SK-N-SH (cell line): ENCODE results near the gene CLSTN2. TPM values are rescaled to one million over a fixed set of nuclear protein-coding genes. Genes with fewer than 3 reads are reported as not detected.

Experiments used
- CTCF ChIA-PET: fragments of 300-600, 350-600 bp; formaldehyde crosslinking; extraction: SDS; loops from one replicate; lab custom pipeline; 2021; lab: Yijun Ruan, JAX
- POLR2A ChIA-PET: fragments of 350-600 bp; sonication (Branson Sonifier 250); formaldehyde crosslinking; extraction: SDS; loops from one replicate; lab custom pipeline; 2020; ENCODE audit warnings: antibody characterized with exemption, inconsistent platforms; lab: Yijun Ruan, JAX
- DNase-seq: peaks from one replicate; pipeline ENCODE4 v3.0.0; 2012
- H2AFZ ChIP-seq: fragments of 200-600 bp; sonication (generic); 2 replicates; pipeline ENCODE4 v1.8.1; 2016; ENCODE audit warnings: antibody characterized with exemption, mild to moderate bottlenecking, low read depth
- H3F3A ChIP-seq: fragments of 200-600 bp; sonication (generic); replicated peaks from 2 replicates; pipeline ENCODE3; 2016; ENCODE audit warnings: antibody characterized with exemption, mild to moderate bottlenecking; ENCODE audit not compliant: insufficient read depth
- H3K27ac ChIP-seq, 2 experiments: fragments of 200-500 bp in 1 of 2; fragments of 200-600 bp in 1 of 2; sonication (Bioruptor generic) in 1 of 2; sonication (generic), shearing (Covaris generic) in 1 of 2; 2 replicates each; pipeline versions ENCODE4 v1.5.1 to v1.6.1; 2014 to 2016; ENCODE audit warnings: low read depth in 2 of 2, inconsistent platforms in 1 of 2, low read length in 1 of 2, mild to moderate bottlenecking in 1 of 2, mixed read lengths in 1 of 2
- H3K27me3 ChIP-seq: fragments of 200-600 bp; sonication (generic), shearing (Covaris generic); 2 replicates; pipeline ENCODE4 v1.6.1; 2016; ENCODE audit warnings: mixed run types; ENCODE audit not compliant: insufficient read depth
- H3K36me3 ChIP-seq, 2 experiments: fragments of 200-500 bp in 1 of 2; fragments of 200-600 bp in 1 of 2; sonication (Bioruptor generic) in 1 of 2; sonication (generic) in 1 of 2; replicated peaks in 1 of 2; 2 replicates each; pipeline versions ENCODE3 to v1.5.1; 2014 to 2016; ENCODE audit warnings: low read length in 1 of 2, mild to moderate bottlenecking in 1 of 2; ENCODE audit not compliant: insufficient read depth in 2 of 2, control insufficient read depth in 1 of 2
- H3K4me1 ChIP-seq, 2 experiments: fragments of 200-500 bp in 1 of 2; fragments of 200-600 bp in 1 of 2; sonication (Bioruptor generic) in 1 of 2; sonication (generic), shearing (Covaris generic) in 1 of 2; 2 replicates each; pipeline versions ENCODE4 v1.5.1 to v1.6.1; 2014 to 2016; ENCODE audit warnings: low read depth in 1 of 2, low read length in 1 of 2, mixed run types in 1 of 2; ENCODE audit not compliant: insufficient read depth in 2 of 2, control insufficient read depth in 1 of 2
- H3K4me2 ChIP-seq: fragments of 200-600 bp; sonication (generic), shearing (Covaris generic); 2 replicates; pipeline ENCODE4 v1.6.1; 2017; ENCODE audit warnings: mixed run types
- H3K4me3 ChIP-seq, 2 experiments: fragments of 200-500 bp in 1 of 2; fragments of 200-600 bp in 1 of 2; sonication (Bioruptor generic) in 1 of 2; sonication (generic), shearing (Covaris generic) in 1 of 2; 2 replicates each; pipeline versions ENCODE4 v1.5.1 to v1.8.1; 2014 to 2016; ENCODE audit warnings: low read depth in 2 of 2, inconsistent platforms in 1 of 2, low read length in 1 of 2, mild to moderate bottlenecking in 1 of 2, mixed read lengths in 1 of 2, moderate library complexity in 1 of 2
- H3K79me2 ChIP-seq: fragments of 200-600 bp; sonication (generic); 2 replicates; pipeline ENCODE4 v1.8.1; 2017; ENCODE audit warnings: mild to moderate bottlenecking; ENCODE audit not compliant: insufficient read depth
- H3K9ac ChIP-seq: fragments of 200-600 bp; sonication (generic); 2 replicates; pipeline ENCODE4 v1.6.1; 2017; ENCODE audit warnings: mixed run types
- H3K9me2 ChIP-seq: fragments of 200-600 bp; sonication (generic); 2 replicates; pipeline ENCODE4 v1.6.1; 2017; ENCODE audit warnings: mixed run types
- H3K9me3 ChIP-seq: fragments of 200-600 bp; sonication (generic); 2 replicates; pipeline ENCODE4 v1.6.1; 2017; ENCODE audit warnings: mixed run types, mild to moderate bottlenecking, moderate library complexity
- H4K20me1 ChIP-seq: fragments of 200-600 bp; sonication (generic); 2 replicates; pipeline ENCODE4 v1.6.1; 2017; ENCODE audit warnings: mild to moderate bottlenecking, mixed run types; ENCODE audit not compliant: insufficient read depth
- EP300 ChIP-seq, 2 experiments: IDR thresholded peaks; 2 replicates each; pipeline versions ENCODE4 v1.4.0 to v1.6.1; 2012; ENCODE audit warnings: borderline replicate concordance in 1 of 2, low read depth in 1 of 2, low read length in 1 of 2
- FOXJ3 ChIP-seq: sonication (generic); formaldehyde crosslinking; IDR thresholded peaks from 2 replicates; pipeline ENCODE4 v1.5.1; 2020; ENCODE audit warnings: mild to moderate bottlenecking, missing genetic modification reagents
- GABPA ChIP-seq: IDR thresholded peaks from 2 replicates; pipeline ENCODE4 v1.4.0; 2012; ENCODE audit warnings: low read depth, mild to moderate bottlenecking
- NRF1 ChIP-seq: IDR thresholded peaks from 2 replicates; pipeline ENCODE4 v1.6.1; 2012; ENCODE audit warnings: low read depth, mild to moderate bottlenecking, low read length
- SMC3 ChIP-seq: IDR thresholded peaks from 2 replicates; pipeline ENCODE4 v1.6.1; 2012; ENCODE audit warnings: low read depth, low read length, improper control_type of control experiment
- TEAD4 ChIP-seq: IDR thresholded peaks from 2 replicates; pipeline ENCODE4 v1.4.0; 2012; ENCODE audit warnings: mild to moderate bottlenecking, borderline replicate concordance; ENCODE audit not compliant: insufficient read depth
- YY1 ChIP-seq: IDR thresholded peaks from 2 replicates; pipeline ENCODE4 v1.4.0; 2012; ENCODE audit warnings: low read depth, mild to moderate bottlenecking
- WGBS: methylation state at CpG from one replicate; pipeline ENCODE4 v1.1.6; 2017; ENCODE audit warnings: low lambda C conversion rate; 5-methylcytosine and 5-hydroxymethylcytosine counted together
- polyA plus RNA-seq, 3 experiments: library from polyadenylated mRNA; depleted of rRNA; stranded (reverse); fragments of >200 nt; gene quantifications; 2 replicates each; pipeline ENCODE4 v1.2.3, GENCODE V29; 2012
- TF ChIP-seq, protein P1 (sequence below): IDR thresholded peaks from 2 replicates; pipeline ENCODE4 v1.6.1; 2012; ENCODE audit warnings: mild to moderate bottlenecking, low read depth, low read length, moderate library complexity
- TF ChIP-seq, protein P2 (sequence below): IDR thresholded peaks from 2 replicates; pipeline ENCODE4; 2012
- TF ChIP-seq, protein P3 (sequence below): IDR thresholded peaks from 2 replicates; pipeline ENCODE4 v1.4.0; 2012; ENCODE audit warnings: low read depth, borderline replicate concordance
- TF ChIP-seq, protein P4 (sequence below): fragments of 200-600 bp; sonication (generic); IDR thresholded peaks from 2 replicates; pipeline ENCODE4 v1.6.1; 2017; ENCODE audit warnings: antibody characterized with exemption, mild to moderate bottlenecking, moderate library complexity

The CLSTN2 gene
- polyA plus RNA-seq, 1 of the 3 experiments (the other 2 are of a cell fraction) = 0.02 TPM

DNA sequence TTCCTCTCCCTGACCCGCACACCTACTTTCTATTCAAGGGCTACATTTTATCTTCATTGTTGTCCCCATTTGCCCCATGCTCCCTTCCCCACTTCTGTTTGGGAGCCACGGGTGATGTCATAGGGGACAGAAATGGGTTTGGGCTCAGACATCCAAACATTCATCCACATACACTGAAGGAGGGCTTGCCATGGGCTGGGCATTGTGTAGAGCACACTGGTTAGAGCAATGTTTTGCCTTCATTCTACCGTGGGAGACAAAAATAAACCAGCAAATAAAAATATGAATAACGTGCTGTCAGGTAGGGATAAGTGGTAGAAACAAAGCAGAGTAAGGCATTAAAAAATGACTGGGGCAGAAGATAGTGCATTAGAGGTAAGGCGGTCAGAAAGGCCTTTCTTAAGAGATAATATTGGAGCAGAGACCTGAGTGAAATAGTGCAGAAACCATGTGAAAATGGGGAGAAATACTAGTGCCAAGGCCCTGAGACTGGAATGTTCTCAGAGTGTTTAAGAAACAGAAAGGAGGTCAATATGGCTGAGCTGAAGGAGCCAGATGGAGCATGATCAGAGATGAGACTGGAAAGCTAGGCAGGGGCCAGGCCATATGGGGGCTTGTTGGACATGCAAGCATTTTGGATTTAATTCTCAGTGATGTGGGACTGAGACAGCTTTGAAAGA, 40.9 kb upstream of the CLSTN2 start (continued):
- TF ChIP-seq, protein P1, sequence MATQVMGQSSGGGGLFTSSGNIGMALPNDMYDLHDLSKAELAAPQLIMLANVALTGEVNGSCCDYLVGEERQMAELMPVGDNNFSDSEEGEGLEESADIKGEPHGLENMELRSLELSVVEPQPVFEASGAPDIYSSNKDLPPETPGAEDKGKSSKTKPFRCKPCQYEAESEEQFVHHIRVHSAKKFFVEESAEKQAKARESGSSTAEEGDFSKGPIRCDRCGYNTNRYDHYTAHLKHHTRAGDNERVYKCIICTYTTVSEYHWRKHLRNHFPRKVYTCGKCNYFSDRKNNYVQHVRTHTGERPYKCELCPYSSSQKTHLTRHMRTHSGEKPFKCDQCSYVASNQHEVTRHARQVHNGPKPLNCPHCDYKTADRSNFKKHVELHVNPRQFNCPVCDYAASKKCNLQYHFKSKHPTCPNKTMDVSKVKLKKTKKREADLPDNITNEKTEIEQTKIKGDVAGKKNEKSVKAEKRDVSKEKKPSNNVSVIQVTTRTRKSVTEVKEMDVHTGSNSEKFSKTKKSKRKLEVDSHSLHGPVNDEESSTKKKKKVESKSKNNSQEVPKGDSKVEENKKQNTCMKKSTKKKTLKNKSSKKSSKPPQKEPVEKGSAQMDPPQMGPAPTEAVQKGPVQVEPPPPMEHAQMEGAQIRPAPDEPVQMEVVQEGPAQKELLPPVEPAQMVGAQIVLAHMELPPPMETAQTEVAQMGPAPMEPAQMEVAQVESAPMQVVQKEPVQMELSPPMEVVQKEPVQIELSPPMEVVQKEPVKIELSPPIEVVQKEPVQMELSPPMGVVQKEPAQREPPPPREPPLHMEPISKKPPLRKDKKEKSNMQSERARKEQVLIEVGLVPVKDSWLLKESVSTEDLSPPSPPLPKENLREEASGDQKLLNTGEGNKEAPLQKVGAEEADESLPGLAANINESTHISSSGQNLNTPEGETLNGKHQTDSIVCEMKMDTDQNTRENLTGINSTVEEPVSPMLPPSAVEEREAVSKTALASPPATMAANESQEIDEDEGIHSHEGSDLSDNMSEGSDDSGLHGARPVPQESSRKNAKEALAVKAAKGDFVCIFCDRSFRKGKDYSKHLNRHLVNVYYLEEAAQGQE = no peak
- TF ChIP-seq, protein P2, sequence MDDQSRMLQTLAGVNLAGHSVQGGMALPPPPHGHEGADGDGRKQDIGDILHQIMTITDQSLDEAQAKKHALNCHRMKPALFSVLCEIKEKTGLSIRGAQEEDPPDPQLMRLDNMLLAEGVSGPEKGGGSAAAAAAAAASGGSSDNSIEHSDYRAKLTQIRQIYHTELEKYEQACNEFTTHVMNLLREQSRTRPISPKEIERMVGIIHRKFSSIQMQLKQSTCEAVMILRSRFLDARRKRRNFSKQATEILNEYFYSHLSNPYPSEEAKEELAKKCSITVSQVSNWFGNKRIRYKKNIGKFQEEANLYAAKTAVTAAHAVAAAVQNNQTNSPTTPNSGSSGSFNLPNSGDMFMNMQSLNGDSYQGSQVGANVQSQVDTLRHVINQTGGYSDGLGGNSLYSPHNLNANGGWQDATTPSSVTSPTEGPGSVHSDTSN = no peak
- TF ChIP-seq, protein P3, sequence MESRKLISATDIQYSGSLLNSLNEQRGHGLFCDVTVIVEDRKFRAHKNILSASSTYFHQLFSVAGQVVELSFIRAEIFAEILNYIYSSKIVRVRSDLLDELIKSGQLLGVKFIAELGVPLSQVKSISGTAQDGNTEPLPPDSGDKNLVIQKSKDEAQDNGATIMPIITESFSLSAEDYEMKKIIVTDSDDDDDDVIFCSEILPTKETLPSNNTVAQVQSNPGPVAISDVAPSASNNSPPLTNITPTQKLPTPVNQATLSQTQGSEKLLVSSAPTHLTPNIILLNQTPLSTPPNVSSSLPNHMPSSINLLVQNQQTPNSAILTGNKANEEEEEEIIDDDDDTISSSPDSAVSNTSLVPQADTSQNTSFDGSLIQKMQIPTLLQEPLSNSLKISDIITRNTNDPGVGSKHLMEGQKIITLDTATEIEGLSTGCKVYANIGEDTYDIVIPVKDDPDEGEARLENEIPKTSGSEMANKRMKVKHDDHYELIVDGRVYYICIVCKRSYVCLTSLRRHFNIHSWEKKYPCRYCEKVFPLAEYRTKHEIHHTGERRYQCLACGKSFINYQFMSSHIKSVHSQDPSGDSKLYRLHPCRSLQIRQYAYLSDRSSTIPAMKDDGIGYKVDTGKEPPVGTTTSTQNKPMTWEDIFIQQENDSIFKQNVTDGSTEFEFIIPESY = no peak
- TF ChIP-seq YY1 (no peak), NRF1 (no peak), EP300 (IDR thresholded peaks at IDR 0.05; ENCODE audit: borderline replicate concordance in 1 of 2, low read depth in 1 of 2, low read length in 1 of 2) (no peak)
- TF ChIP-seq, all 33 proteins: peak for 0

DNA sequence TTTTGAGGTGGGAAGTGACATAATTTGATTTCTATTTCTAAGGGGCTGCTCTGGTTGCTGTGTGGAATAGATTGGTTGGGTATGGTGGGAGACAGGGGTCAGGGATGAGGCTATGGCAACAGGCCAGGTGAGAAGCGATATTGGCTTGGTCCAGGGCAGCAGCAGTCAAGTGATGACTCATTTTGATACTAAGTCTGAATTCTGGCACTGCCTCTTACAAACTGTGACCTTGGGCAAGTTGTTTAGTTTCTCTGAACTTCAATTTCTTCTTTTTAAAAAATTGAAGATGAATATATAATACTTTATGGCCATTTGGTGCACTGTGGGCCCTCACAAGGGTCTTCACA, 40.4 kb upstream of the CLSTN2 start:
- Histone ChIP-seq H3K4me3 (no peak overlapping the region), H3K79me2 (no peaks in the 10 kb centered on the region), H4K20me1 (no peaks in the 10 kb centered on the region), H3K9me2 (no peaks in the 10 kb centered on the region), H3K9ac (no peak overlapping the region), H3K27ac (no peak overlapping the region), H3F3A (no peaks in the 10 kb centered on the region), H3K27me3 (no peaks in the 10 kb centered on the region), H2AFZ (no peak overlapping the region), H3K9me3 (no peaks in the 10 kb centered on the region), H3K4me2 (no peak overlapping the region), H3K36me3 (no peaks in the 10 kb centered on the region), H3K4me1 (no peaks in the 10 kb centered on the region)
- no peak for DNase-seq
- TF ChIP-seq SMC3 (no peak), FOXJ3 (CRISPR knock-in tag) (no peak), TEAD4 (no peak), GABPA (no peak)
- TF ChIP-seq, protein P3 = no peak
- TF ChIP-seq, protein P4, sequence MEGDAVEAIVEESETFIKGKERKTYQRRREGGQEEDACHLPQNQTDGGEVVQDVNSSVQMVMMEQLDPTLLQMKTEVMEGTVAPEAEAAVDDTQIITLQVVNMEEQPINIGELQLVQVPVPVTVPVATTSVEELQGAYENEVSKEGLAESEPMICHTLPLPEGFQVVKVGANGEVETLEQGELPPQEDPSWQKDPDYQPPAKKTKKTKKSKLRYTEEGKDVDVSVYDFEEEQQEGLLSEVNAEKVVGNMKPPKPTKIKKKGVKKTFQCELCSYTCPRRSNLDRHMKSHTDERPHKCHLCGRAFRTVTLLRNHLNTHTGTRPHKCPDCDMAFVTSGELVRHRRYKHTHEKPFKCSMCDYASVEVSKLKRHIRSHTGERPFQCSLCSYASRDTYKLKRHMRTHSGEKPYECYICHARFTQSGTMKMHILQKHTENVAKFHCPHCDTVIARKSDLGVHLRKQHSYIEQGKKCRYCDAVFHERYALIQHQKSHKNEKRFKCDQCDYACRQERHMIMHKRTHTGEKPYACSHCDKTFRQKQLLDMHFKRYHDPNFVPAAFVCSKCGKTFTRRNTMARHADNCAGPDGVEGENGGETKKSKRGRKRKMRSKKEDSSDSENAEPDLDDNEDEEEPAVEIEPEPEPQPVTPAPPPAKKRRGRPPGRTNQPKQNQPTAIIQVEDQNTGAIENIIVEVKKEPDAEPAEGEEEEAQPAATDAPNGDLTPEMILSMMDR = no peak
- POLR2A ChIA-PET = no interaction called here
- WGBS = 14% methylated on average over 1 of the region's 1 CpG
- CTCF ChIA-PET = no interaction called here
